ENCODE measurements around the gene RNF181. TPM values are rescaled to one million over a fixed set of nuclear protein-coding genes. Genes with fewer than 3 reads are reported as not detected.

The RNF181 gene
- total RNA-seq, 6 donors from 2014 or later, result 81.7 to 164 (median 108) TPM

DNA sequence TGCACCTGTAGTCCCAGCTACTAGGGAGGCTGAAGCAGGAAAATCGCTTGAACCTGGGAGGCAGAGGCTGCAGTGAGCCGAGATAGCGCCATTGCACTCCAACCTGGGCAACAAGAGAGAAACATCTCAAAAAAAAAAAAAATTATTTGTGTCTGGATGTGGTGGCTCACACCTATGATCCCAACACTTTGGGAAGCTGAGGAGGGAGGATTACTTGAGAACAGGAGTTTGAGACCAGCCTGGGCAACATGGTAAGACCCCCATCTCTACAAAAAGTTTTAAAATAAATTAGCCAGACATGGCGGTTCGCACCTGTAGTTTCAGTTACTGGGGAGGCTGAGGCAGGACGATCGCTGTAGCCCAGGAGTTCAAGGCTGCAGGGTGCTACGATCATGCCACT, 19.8 kb upstream of the RNF181 start:
- TF ChIP-seq POLR2A (IDR thresholded peaks at IDR 0.05) (no peak), EP300 (IDR thresholded peaks at IDR 0.05) (no peak), CTCF (IDR thresholded peaks at IDR 0.05) (no peak), POLR2AphosphoS5 (IDR thresholded peaks at IDR 0.05) (no peak)
- no peaks in the 10 kb centered on the region for H3K9me3 ChIP-seq
- no peak for ATAC-seq (ENCODE audit: low FRiP score in 2 of 2)
- WGBS, 2 donors, result 70 to 78% methylated on average over 8 of the region's 8 CpGs
- peaks cover 0 to 3% (median 0%) of the 10 kb centered on the region in 4 donors for H3K36me3 ChIP-seq
- H3K27ac ChIP-seq, result peak overlapping the region; percentile 8 to 97 (median 62)
- H3K4me3 ChIP-seq, result no peak overlapping the region
- no peak for DNase-seq
- H3K4me1 ChIP-seq, result peaks cover 38 to 53% (median 48%) of the 10 kb centered on the region in 4 donors
- no peaks in the 10 kb centered on the region for H3K27me3 ChIP-seq

DNA sequence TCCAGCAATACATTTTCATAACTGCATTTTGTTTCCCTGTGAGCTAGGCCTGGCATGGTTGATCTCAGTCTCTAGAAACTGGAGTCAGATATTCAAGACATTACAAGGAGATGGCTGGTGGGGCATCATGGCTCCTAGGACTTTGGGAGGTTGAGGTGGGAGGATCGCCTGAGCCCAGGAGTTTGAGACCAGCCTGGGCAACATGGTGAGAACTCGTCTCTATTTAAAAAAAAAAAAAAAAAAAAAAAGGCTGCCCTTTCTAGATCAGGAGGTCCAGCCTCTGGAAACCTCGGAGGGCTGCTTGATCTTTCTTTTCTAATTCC, 18.5 kb upstream of the RNF181 start:
- peak overlapping the region in 3 of 4 donors; percentile 49 to 60 (median 60) for H3K4me3 ChIP-seq
- H3K27ac ChIP-seq, result peak overlapping the region; percentile 90 to 97 (median 96)
- no peak for TF ChIP-seq CTCF (IDR thresholded peaks at IDR 0.05)
- TF ChIP-seq POLR2AphosphoS5 (IDR thresholded peaks at IDR 0.05), result no peak
- no peak for TF ChIP-seq POLR2A (IDR thresholded peaks at IDR 0.05)
- TF ChIP-seq EP300 (IDR thresholded peaks at IDR 0.05), result no peak
- peaks cover 38 to 66% (median 56%) of the 10 kb centered on the region in 4 donors for H3K4me1 ChIP-seq
- ATAC-seq (ENCODE audit: low FRiP score in 2 of 2) (no peak), DNase-seq (no peak)
- no peaks in the 10 kb centered on the region for H3K27me3 ChIP-seq
- WGBS, 2 donors, result 31 to 35% methylated on average over 3 of the region's 3 CpGs
- peaks cover 0 to 15% (median 7%) of the 10 kb centered on the region in 4 donors for H3K36me3 ChIP-seq
- H3K9me3 ChIP-seq, result no peaks in the 10 kb centered on the region

GRCh38 chr2:85577386-85578242, 17.9 kb upstream of the RNF181 start, which contains the start of gene VAMP8:
Gene VAMP8 (plus strand): TSS chr2:85577586. CDS start chr2:85577647, 61 bp downstream.
- no peaks in the 10 kb centered on the region for H3K27me3 ChIP-seq
- DNase-seq (peak; percentile 75 to 93), ATAC-seq (ENCODE audit: low FRiP score in 2 of 2) (peak; percentile 80 to 88)
- peak within 1 kb of the TSS; percentile 5 to 60 (median 54) for H3K4me3 ChIP-seq
- TF ChIP-seq EP300 (IDR thresholded peaks at IDR 0.05) (no peak), POLR2AphosphoS5 (IDR thresholded peaks at IDR 0.05) (peak in 1 of 2 donors; percentile 63), CTCF (IDR thresholded peaks at IDR 0.05) (no peak), POLR2A (IDR thresholded peaks at IDR 0.05) (peak in 2 of 4 donors; percentile 61 to 74)
- 5 to 7% methylated on average over 17 to 19 of the region's 19 CpGs for WGBS, 2 donors
- no peaks in the 10 kb centered on the region for H3K9me3 ChIP-seq
- H3K4me1 ChIP-seq, result peaks cover 41 to 72% (median 59%) of the 10 kb centered on the region in 4 donors
- H3K27ac ChIP-seq, result peak within 1 kb of the TSS; percentile 90 to 97 (median 96)
- H3K36me3 ChIP-seq, result peaks cover 0 to 15% (median 9%) of the 10 kb centered on the region in 4 donors

GRCh38 chr2:85578243-85579180, 17.0 kb upstream of the RNF181 start:
- Histone ChIP-seq H3K36me3 (peaks cover 0 to 20% (median 10%) of the 10 kb centered on the region in 4 donors), H3K27ac (peak overlapping the region; percentile 90 to 97 (median 96)), H3K27me3 (no peaks in the 10 kb centered on the region), H3K4me3 (peak overlapping the region; percentile 5 to 60 (median 54)), H3K9me3 (no peaks in the 10 kb centered on the region), H3K4me1 (peaks cover 48 to 81% (median 68%) of the 10 kb centered on the region in 4 donors)
- ATAC-seq (ENCODE audit: low FRiP score in 2 of 2), result peak; percentile 81 to 84
- WGBS, 2 donors, result 11 to 24% methylated on average over 14 to 19 of the region's 19 CpGs
- DNase-seq, result peak; percentile 79 to 85
- no peak for TF ChIP-seq CTCF (IDR thresholded peaks at IDR 0.05)
- peak; percentile 63 to 77 for TF ChIP-seq POLR2AphosphoS5 (IDR thresholded peaks at IDR 0.05)
- TF ChIP-seq POLR2A (IDR thresholded peaks at IDR 0.05), result peak in 2 of 4 donors; percentile 32 to 70
- peak in 1 of 4 donors; percentile 17 for TF ChIP-seq EP300 (IDR thresholded peaks at IDR 0.05)
